ENCODE measurements around the gene ECPAS. TPM values are rescaled to one million over a fixed set of nuclear protein-coding genes. Genes with fewer than 3 reads are reported as not detected.

The ECPAS gene
- polyA plus RNA-seq, 1 donor from 2014 or later = 42.6 TPM

DNA sequence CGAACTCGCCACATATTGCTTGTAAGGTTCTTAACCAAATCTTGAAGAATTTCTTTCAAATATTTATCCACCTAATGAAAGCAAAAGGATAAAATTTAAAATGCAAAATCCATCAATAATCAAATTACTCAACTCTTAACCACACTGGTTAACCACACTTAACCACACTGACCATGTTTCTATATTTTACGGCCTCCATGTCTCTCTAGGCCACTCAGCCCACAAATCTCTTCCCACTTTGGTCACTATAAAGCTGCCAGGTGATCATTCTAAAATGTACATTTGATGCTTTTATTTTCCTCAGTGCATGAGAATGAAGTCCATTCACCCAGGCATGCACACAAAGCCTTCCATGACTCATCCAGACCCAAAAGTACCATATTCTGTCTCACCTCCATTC, 97.8 kb downstream of the ECPAS start:
- peaks cover 22% of the 10 kb centered on the region for H3K36me3 ChIP-seq (ENCODE audit: insufficient read depth, low read length)
- no peaks in the 10 kb centered on the region for H3K9me2 ChIP-seq (ENCODE audit: insufficient read depth, low read length)
- H3K4me2 ChIP-seq (ENCODE audit: low read length) = no peak overlapping the region
- no peaks in the 10 kb centered on the region for H3K27me3 ChIP-seq (ENCODE audit: insufficient read depth, low read depth, low read length)
- no peaks in the 10 kb centered on the region for H4K20me1 ChIP-seq (ENCODE audit: insufficient read depth)
- no peaks in the 10 kb centered on the region for H3F3A ChIP-seq (ENCODE audit: insufficient read depth, low read length, poor library complexity, severe bottlenecking)
- H3K9me3 ChIP-seq (ENCODE audit: low read length) = no peaks in the 10 kb centered on the region
- TF ChIP-seq EP300 (conservative IDR thresholded peaks at IDR 0.05; ENCODE audit: poor library complexity, severe bottlenecking) (no peak), EZH2 (IDR thresholded peaks at IDR 0.05; ENCODE audit: borderline replicate concordance, insufficient read depth, low read length, poor library complexity, severe bottlenecking) (no peak), SMC3 (conservative IDR thresholded peaks at IDR 0.05; ENCODE audit: poor library complexity) (no peak), TAF1 (IDR thresholded peaks at IDR 0.05; ENCODE audit: low read depth) (no peak), MXI1 (conservative IDR thresholded peaks at IDR 0.05; ENCODE audit: poor library complexity, severe bottlenecking) (no peak), REST (IDR thresholded peaks at IDR 0.05; ENCODE audit: borderline replicate concordance) (no peak), RAD21 (conservative IDR thresholded peaks at IDR 0.05) (no peak), POLR2AphosphoS5 (IDR thresholded peaks at IDR 0.05) (no peak)
- TF ChIP-seq, protein P1, sequence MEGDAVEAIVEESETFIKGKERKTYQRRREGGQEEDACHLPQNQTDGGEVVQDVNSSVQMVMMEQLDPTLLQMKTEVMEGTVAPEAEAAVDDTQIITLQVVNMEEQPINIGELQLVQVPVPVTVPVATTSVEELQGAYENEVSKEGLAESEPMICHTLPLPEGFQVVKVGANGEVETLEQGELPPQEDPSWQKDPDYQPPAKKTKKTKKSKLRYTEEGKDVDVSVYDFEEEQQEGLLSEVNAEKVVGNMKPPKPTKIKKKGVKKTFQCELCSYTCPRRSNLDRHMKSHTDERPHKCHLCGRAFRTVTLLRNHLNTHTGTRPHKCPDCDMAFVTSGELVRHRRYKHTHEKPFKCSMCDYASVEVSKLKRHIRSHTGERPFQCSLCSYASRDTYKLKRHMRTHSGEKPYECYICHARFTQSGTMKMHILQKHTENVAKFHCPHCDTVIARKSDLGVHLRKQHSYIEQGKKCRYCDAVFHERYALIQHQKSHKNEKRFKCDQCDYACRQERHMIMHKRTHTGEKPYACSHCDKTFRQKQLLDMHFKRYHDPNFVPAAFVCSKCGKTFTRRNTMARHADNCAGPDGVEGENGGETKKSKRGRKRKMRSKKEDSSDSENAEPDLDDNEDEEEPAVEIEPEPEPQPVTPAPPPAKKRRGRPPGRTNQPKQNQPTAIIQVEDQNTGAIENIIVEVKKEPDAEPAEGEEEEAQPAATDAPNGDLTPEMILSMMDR (IDR thresholded peaks at IDR 0.05; ENCODE audit: poor library complexity, severe bottlenecking) = no peak
- H3K27ac ChIP-seq (ENCODE audit: low read length) = no peak overlapping the region
- no peak overlapping the region for H3K4me3 ChIP-seq (ENCODE audit: low read length)
- H3K9ac ChIP-seq (ENCODE audit: low read length) = no peak overlapping the region
- no peak overlapping the region for H2AFZ ChIP-seq (ENCODE audit: low read depth, low read length)
- no peaks in the 10 kb centered on the region for H3K79me2 ChIP-seq (replicated peaks; ENCODE audit: insufficient read depth, low read length)

GRCh38 chr9:111381006-111381405, 103.2 kb downstream of the ECPAS start:
- Histone ChIP-seq H3K27me3 (ENCODE audit: insufficient read depth, low read depth, low read length) (no peaks in the 10 kb centered on the region), H3K9ac (ENCODE audit: low read length) (no peak overlapping the region), H2AFZ (ENCODE audit: low read depth, low read length) (no peak overlapping the region), H4K20me1 (ENCODE audit: insufficient read depth) (no peaks in the 10 kb centered on the region), H3K9me3 (ENCODE audit: low read length) (no peaks in the 10 kb centered on the region), H3K4me2 (ENCODE audit: low read length) (no peak overlapping the region), H3K4me3 (ENCODE audit: low read length) (no peak overlapping the region), H3F3A (ENCODE audit: insufficient read depth, low read length, poor library complexity, severe bottlenecking) (no peaks in the 10 kb centered on the region), H3K36me3 (ENCODE audit: insufficient read depth, low read length) (peaks cover 8% of the 10 kb centered on the region), H3K27ac (ENCODE audit: low read length) (no peak overlapping the region), H3K9me2 (ENCODE audit: insufficient read depth, low read length) (no peaks in the 10 kb centered on the region), H3K79me2 (replicated peaks; ENCODE audit: insufficient read depth, low read length) (no peaks in the 10 kb centered on the region)
- TF ChIP-seq RAD21 (conservative IDR thresholded peaks at IDR 0.05) (no peak), REST (IDR thresholded peaks at IDR 0.05; ENCODE audit: borderline replicate concordance) (no peak), EZH2 (IDR thresholded peaks at IDR 0.05; ENCODE audit: borderline replicate concordance, insufficient read depth, low read length, poor library complexity, severe bottlenecking) (no peak), TAF1 (IDR thresholded peaks at IDR 0.05; ENCODE audit: low read depth) (no peak), MXI1 (conservative IDR thresholded peaks at IDR 0.05; ENCODE audit: poor library complexity, severe bottlenecking) (no peak), SMC3 (conservative IDR thresholded peaks at IDR 0.05; ENCODE audit: poor library complexity) (no peak), POLR2AphosphoS5 (IDR thresholded peaks at IDR 0.05) (no peak), EP300 (conservative IDR thresholded peaks at IDR 0.05; ENCODE audit: poor library complexity, severe bottlenecking) (no peak)
- TF ChIP-seq, protein P1 (IDR thresholded peaks at IDR 0.05; ENCODE audit: poor library complexity, severe bottlenecking) = no peak
